Kidney glomerular epithelial cell (primary cell): ENCODE results near the gene SLC5A5.

Source experiments
- DNase-seq: peaks from one replicate; lab custom pipeline; 2025; lab: John Stamatoyannopoulos, UW

The SLC5A5 gene

GRCh38 chr19:17871878-17872250, at the start of gene SLC5A5:
TSS of gene SLC5A5 (plus strand) at chr19:17871945. CDS start at chr19:17872320, 375 bp downstream.
- DNase-seq: no peak

- no peak for DNase-seq
These were observed 47.4 kb upstream of the SLC5A5 start for GRCh38 chr19:17824339-17824738.

GRCh38 chr19:17826508-17827056, 45.2 kb upstream of the SLC5A5 start:
- no peak for DNase-seq

GRCh38 chr19:17829855-17830566, 41.7 kb upstream of the SLC5A5 start:
- no peak for DNase-seq

- peak; percentile 39 for DNase-seq
These were observed 41.0 kb upstream of the SLC5A5 start for GRCh38 chr19:17830567-17831418.

- no peak for DNase-seq
These were observed 40.3 kb upstream of the SLC5A5 start for GRCh38 chr19:17831419-17831888.

- DNase-seq: no peak
These were observed 39.1 kb upstream of the SLC5A5 start for GRCh38 chr19:17832443-17833208.

- no peak for DNase-seq
These were observed 37.2 kb upstream of the SLC5A5 start for GRCh38 chr19:17834350-17835181.

GRCh38 chr19:17835182-17836006, 36.4 kb upstream of the SLC5A5 start:
- DNase-seq: no peak

GRCh38 chr19:17836530-17836929, 35.2 kb upstream of the SLC5A5 start:
- no peak for DNase-seq

- no peak for DNase-seq
These were observed 33.8 kb upstream of the SLC5A5 start for GRCh38 chr19:17837972-17838371.

- no peak for DNase-seq
These were observed 31.7 kb upstream of the SLC5A5 start for GRCh38 chr19:17840019-17840418.

GRCh38 chr19:17841371-17841809, 30.4 kb upstream of the SLC5A5 start:
- no peak for DNase-seq

- peak; percentile 49 for DNase-seq
These were observed 29.7 kb upstream of the SLC5A5 start for GRCh38 chr19:17841810-17842662.

GRCh38 chr19:17842663-17843291, 29.0 kb upstream of the SLC5A5 start:
- DNase-seq: no peak

GRCh38 chr19:17843292-17843827, 28.4 kb upstream of the SLC5A5 start:
- no peak for DNase-seq

- no peak for DNase-seq
These were observed 27.7 kb upstream of the SLC5A5 start for GRCh38 chr19:17843908-17844490.

- DNase-seq: no peak
These were observed 25.6 kb upstream of the SLC5A5 start for GRCh38 chr19:17846146-17846545.
